HepG2 (cell line): ENCODE data around the gene TAF6L. TPM values are rescaled to one million over a fixed set of nuclear protein-coding genes. Genes with fewer than 3 reads are reported as not detected.

Experiments used
- ARHGAP35 ChIP-seq: sonication (generic); formaldehyde crosslinking; IDR thresholded peaks from 2 replicates; pipeline ENCODE4 v1.9.0; 2022; ENCODE audit warnings: mild to moderate bottlenecking, inconsistent platforms, moderate library complexity, missing genetic modification reagents, borderline replicate concordance
- NFKBIZ ChIP-seq: IDR thresholded peaks from 2 replicates; pipeline ENCODE4 v1.6.1; 2018; ENCODE audit warnings: missing genetic modification reagents, missing compliant biosample characterization
- PLRG1 ChIP-seq: fragments of 450-650 bp; conservative IDR thresholded peaks from 2 replicates; pipeline ENCODE4 v1.6.1; 2016
- RBM22 ChIP-seq: fragments of 200-400 bp; formaldehyde crosslinking; optimal IDR thresholded peaks from 2 replicates; pipeline ENCODE3; 2017; ENCODE audit warnings: mild to moderate bottlenecking, low read length, moderate library complexity
- RFXAP ChIP-seq: sonication (generic); formaldehyde crosslinking; IDR thresholded peaks from 2 replicates; pipeline ENCODE4 v1.4.0; 2020; ENCODE audit warnings: missing genetic modification reagents, borderline replicate concordance
- SIN3A ChIP-seq: IDR thresholded peaks from 2 replicates; pipeline ENCODE4 v1.6.1; 2011; ENCODE audit warnings: low read depth, mild to moderate bottlenecking, control low read depth, low read length, borderline replicate concordance
- SYNCRIP ChIP-seq: fragments of 200-400 bp; formaldehyde crosslinking; IDR thresholded peaks from 2 replicates; pipeline ENCODE4 v1.6.1; 2018; ENCODE audit warnings: mild to moderate bottlenecking, low read depth, low read length; ENCODE audit not compliant: insufficient read depth
- THAP11 ChIP-seq: IDR thresholded peaks from 2 replicates; pipeline ENCODE4 v1.6.1; 2016; ENCODE audit warnings: missing biosample characterization, missing genetic modification reagents
- ZFP1 ChIP-seq: IDR thresholded peaks from 2 replicates; pipeline ENCODE4 v1.6.1; 2016
- ZNF383 ChIP-seq: sonication (generic); formaldehyde crosslinking; IDR thresholded peaks from 2 replicates; pipeline ENCODE4 v1.4.0; 2020; ENCODE audit warnings: missing genetic modification reagents, mild to moderate bottlenecking, borderline replicate concordance
- polyA plus RNA-seq, 8 experiments: library from polyadenylated mRNA; depleted of rRNA in 3 of 8; stranded (reverse) in 7 of 8; unstranded in 1 of 8; fragments of >200 nt; fragmentation: Illumina TruSeq in 4 of 8; extraction: Trizol in 4 of 8; gene quantifications; 2 replicates each; pipeline versions ENCODE4 v1.2.1 to v1.2.3, GENCODE V29; 2011 to 2016; ENCODE audit warnings: low read depth in 4 of 8, missing spikeins in 1 of 8, mixed read lengths in 1 of 8; ENCODE audit not compliant: insufficient read depth in 1 of 8
- total RNA-seq, 5 experiments: library from RNA; depleted of rRNA; stranded (reverse); fragments of >200 nt; fragmentation: Illumina TruSeq; extraction: Trizol; gene quantifications; 2 replicates each; pipeline ENCODE4 v1.2.3, GENCODE V29; 2016; ENCODE audit warnings: low read depth in 1 of 5
- TF ChIP-seq, protein P1 (sequence below): sonication (generic); formaldehyde crosslinking; IDR thresholded peaks from 2 replicates; pipeline ENCODE4 v1.4.0; 2020; ENCODE audit warnings: mild to moderate bottlenecking, missing genetic modification reagents
- TF ChIP-seq, protein P2 (sequence below): sonication (generic); formaldehyde crosslinking; IDR thresholded peaks from 2 replicates; pipeline ENCODE4 v1.4.0; 2020; ENCODE audit warnings: missing genetic modification reagents, borderline replicate concordance
- TF ChIP-seq, protein P3 (sequence below): sonication (generic); formaldehyde crosslinking; IDR thresholded peaks from 2 replicates; pipeline ENCODE4 v1.9.0; 2022; ENCODE audit warnings: missing genetic modification reagents, mild to moderate bottlenecking, borderline replicate concordance
- TF ChIP-seq, protein P4 (sequence below): sonication (generic); formaldehyde crosslinking; IDR thresholded peaks from 2 replicates; pipeline ENCODE4 v1.8.0; 2022; ENCODE audit warnings: missing genetic modification reagents, low read depth, mild to moderate bottlenecking, borderline replicate concordance

TAF6L gene
- total and polyA plus RNA-seq, 2 of the 13 experiments (the other 11 are each of a cell fraction or from before 2014, with no cell fraction given): 12.6 to 19.4 TPM

DNA sequence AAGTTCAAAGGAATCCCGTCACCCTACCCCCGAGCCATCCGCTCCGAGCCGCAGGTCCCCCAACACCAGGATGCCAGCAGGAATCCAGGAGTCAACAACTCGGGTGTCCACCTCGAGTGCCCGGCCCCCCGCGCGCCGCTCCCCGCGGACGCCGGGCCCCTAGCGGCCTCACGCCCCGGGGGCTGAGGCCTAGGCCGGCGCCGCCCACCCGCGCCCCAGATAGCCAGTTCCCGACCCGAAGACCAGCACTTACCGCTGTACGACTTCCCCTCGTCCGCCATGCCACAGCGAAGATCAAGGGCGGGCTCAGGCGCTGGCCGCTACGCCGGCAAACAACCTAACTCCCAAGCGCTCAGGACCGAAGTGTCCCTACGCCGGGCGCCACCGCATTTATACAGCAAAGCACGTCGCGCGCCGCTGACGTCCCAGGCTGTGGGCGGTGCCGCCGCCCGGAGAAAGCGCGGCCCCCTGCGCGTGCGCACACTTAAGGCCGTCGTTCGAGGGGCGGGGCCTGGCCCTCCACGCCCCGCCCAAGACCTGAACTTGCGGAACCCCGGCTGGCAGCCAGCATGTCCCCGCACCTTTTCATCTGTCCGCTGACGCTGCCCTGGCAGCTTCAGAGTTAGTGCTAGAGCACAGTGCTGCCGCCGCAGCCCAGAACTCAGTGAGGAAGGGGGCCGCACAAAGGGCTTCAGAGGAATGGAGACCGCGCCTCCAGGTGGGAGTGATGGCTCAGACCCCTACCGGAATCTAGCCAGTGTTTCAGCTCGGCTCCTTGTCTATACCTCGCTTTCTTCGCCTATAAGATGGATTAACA is 34.1 kb downstream of the TAF6L start, which contains the start of gene NXF1 (continued):
- TF ChIP-seq, protein P1, sequence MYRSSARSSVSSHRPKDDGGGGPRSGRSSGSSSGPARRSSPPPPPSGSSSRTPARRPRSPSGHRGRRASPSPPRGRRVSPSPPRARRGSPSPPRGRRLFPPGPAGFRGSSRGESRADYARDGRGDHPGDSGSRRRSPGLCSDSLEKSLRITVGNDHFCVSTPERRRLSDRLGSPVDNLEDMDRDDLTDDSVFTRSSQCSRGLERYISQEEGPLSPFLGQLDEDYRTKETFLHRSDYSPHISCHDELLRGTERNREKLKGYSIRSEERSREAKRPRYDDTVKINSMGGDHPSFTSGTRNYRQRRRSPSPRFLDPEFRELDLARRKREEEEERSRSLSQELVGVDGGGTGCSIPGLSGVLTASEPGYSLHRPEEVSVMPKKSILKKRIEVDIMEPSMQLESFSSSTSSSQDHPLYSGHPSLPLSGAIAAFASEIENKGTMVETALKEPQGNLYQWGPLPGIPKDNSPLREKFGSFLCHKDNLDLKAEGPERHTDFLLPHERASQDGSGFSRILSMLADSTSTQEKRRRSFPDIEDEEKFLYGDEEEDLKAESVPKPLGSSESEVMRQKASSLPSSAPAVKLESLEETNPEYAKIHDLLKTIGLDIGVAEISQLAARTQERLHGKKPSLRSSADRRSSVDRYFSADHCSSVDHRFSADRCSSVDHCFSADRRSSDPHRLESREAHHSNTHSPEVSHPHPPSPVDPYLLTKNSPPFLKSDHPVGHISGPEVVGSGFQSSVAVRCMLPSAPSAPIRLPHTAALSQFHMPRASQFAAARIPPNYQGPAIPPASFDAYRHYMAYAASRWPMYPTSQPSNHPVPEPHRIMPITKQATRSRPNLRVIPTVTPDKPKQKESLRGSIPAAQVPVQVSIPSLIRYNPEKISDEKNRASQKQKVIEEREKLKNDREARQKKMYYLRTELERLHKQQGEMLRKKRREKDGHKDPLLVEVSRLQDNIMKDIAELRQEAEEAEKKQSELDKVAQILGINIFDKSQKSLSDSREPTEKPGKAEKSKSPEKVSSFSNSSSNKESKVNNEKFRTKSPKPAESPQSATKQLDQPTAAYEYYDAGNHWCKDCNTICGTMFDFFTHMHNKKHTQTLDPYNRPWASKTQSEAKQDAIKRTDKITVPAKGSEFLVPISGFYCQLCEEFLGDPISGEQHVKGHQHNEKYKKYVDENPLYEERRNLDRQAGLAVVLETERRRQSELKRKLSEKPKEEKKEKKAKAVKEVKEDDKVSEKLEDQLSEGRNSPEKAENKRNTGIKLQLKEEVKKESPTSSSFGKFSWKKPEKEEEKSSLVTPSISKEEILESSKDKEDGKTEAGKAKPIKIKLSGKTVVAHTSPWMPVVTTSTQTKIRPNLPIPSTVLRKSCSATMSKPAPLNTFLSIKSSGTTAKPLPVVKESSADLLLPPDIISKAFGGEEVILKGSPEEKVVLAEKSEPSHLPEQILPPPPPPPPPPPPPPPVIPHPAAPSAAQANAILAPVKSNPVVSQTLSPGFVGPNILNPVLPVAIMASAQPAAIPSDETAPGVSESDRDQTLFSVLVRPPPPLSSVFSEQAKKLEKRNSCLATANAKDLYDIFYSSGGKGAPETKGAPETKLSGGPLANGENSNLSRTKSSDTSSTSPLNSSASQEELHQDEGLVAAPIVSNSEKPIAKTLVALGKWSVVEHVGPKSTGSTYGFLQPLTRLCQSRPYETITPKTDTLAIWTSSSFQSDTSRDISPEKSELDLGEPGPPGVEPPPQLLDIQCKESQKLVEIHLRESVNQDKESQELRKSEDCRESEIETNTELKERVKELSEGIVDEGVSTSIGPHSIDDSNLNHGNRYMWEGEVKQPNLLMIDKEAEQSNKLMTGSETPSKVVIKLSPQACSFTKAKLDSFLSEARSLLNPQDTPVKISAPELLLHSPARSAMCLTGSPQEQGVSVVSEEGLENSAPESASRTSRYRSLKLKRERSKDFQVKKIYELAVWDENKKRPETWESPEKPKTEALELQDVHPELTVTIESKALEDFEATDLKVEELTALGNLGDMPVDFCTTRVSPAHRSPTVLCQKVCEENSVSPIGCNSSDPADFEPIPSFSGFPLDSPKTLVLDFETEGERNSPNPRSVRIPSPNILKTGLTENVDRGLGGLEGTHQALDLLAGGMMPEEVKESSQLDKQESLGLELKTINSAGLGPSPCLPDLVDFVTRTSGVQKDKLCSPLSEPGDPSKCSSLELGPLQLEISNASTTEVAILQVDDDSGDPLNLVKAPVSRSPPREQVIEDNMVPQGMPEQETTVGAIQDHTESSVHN (CRISPR knock-in tag): peak; percentile 90; the same call in 1 of the 2 replicates
- TF ChIP-seq, protein P2, sequence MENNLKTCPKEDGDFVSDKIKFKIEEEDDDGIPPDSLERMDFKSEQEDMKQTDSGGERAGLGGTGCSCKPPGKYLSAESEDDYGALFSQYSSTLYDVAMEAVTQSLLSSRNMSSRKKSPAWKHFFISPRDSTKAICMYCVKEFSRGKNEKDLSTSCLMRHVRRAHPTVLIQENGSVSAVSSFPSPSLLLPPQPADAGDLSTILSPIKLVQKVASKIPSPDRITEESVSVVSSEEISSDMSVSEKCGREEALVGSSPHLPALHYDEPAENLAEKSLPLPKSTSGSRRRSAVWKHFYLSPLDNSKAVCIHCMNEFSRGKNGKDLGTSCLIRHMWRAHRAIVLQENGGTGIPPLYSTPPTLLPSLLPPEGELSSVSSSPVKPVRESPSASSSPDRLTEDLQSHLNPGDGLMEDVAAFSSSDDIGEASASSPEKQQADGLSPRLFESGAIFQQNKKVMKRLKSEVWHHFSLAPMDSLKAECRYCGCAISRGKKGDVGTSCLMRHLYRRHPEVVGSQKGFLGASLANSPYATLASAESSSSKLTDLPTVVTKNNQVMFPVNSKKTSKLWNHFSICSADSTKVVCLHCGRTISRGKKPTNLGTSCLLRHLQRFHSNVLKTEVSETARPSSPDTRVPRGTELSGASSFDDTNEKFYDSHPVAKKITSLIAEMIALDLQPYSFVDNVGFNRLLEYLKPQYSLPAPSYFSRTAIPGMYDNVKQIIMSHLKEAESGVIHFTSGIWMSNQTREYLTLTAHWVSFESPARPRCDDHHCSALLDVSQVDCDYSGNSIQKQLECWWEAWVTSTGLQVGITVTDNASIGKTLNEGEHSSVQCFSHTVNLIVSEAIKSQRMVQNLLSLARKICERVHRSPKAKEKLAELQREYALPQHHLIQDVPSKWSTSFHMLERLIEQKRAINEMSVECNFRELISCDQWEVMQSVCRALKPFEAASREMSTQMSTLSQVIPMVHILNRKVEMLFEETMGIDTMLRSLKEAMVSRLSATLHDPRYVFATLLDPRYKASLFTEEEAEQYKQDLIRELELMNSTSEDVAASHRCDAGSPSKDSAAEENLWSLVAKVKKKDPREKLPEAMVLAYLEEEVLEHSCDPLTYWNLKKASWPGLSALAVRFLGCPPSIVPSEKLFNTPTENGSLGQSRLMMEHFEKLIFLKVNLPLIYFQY (CRISPR knock-in tag): no peak; the same call in 1 of the 2 replicates
- TF ChIP-seq SYNCRIP (no peak), SIN3A (peak; percentile 93; the same call in 1 of the 2 replicates), ZNF383 (CRISPR knock-in tag) (no peak), RFXAP (CRISPR knock-in tag) (peak; percentile 87; the same call in 1 of the 2 replicates), NFKBIZ (CRISPR knock-in tag) (no peak; the same call in 1 of the 2 replicates), ARHGAP35 (CRISPR knock-in tag) (peak; percentile 78; the same call in 1 of the 2 replicates), THAP11 (CRISPR knock-in tag) (peak; percentile 89), ZFP1 (CRISPR knock-in tag) (no peak), RBM22 (peak; percentile 64), PLRG1 (no peak)
- TF ChIP-seq, protein P3, sequence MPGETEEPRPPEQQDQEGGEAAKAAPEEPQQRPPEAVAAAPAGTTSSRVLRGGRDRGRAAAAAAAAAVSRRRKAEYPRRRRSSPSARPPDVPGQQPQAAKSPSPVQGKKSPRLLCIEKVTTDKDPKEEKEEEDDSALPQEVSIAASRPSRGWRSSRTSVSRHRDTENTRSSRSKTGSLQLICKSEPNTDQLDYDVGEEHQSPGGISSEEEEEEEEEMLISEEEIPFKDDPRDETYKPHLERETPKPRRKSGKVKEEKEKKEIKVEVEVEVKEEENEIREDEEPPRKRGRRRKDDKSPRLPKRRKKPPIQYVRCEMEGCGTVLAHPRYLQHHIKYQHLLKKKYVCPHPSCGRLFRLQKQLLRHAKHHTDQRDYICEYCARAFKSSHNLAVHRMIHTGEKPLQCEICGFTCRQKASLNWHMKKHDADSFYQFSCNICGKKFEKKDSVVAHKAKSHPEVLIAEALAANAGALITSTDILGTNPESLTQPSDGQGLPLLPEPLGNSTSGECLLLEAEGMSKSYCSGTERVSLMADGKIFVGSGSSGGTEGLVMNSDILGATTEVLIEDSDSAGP (CRISPR knock-in tag): peak; percentile 90
- TF ChIP-seq, protein P4, sequence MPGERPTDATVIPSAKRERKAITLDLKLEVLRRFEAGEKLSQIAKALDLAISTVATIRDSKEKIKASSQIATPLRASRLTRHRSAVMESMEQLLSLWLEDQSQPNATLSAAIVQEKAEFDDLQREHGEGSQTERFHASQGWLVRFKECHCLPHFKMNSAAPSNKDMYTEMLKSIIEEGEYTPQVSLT (CRISPR knock-in tag): no peak
